ENCODE data around the gene RHOT2. TPM values are rescaled to one million over a fixed set of nuclear protein-coding genes. Genes with fewer than 3 reads are reported as not detected.
A peak's percentile ranks its signal among the peaks of the same experiment; 100 is the strongest.

Gene RHOT2
- total RNA-seq, 3 donors from 2014 or later, result 124 to 138 (median 127) TPM

GRCh38 chr16:635573-636205, 32.2 kb upstream of the RHOT2 start:
- intact Hi-C loops (cut with DNase I, micrococcal nuclease), result no loop called here
- TF ChIP-seq CTCF (IDR thresholded peaks at IDR 0.05), result no peak
- H3K9me3 ChIP-seq, result no peaks in the 10 kb centered on the region
- no peaks in the 10 kb centered on the region for H3K36me3 ChIP-seq (ENCODE audit: low read depth)
- ATAC-seq, result no peak
- DNase-seq, result peak; percentile 39 to 80 (median 63)
- peak overlapping the region; percentile 45 for H3K4me3 ChIP-seq
- peaks cover 19% of the 10 kb centered on the region for H3K4me1 ChIP-seq (ENCODE audit: low read depth)

GRCh38 chr16:636206-637080, 31.5 kb upstream of the RHOT2 start, which contains the start of gene METTL26:
METTL26 (minus strand) TSS chr16:636305; CDS start chr16:636290, 15 bp downstream.
- intact Hi-C loops (cut with DNase I, micrococcal nuclease), result no loop called here
- ATAC-seq (peak; percentile 90), DNase-seq (peak; percentile 96 to 98 (median 97))
- Histone ChIP-seq H3K36me3 (ENCODE audit: low read depth) (no peaks in the 10 kb centered on the region), H3K4me3 (peak within 1 kb of the TSS; percentile 45), H3K9me3 (no peaks in the 10 kb centered on the region), H3K4me1 (ENCODE audit: low read depth) (peaks cover 12% of the 10 kb centered on the region)
- TF ChIP-seq CTCF (IDR thresholded peaks at IDR 0.05), result no peak

GRCh38 chr16:637081-638018, 30.6 kb upstream of the RHOT2 start:
- peak; percentile 80 for ATAC-seq
- peaks cover 12% of the 10 kb centered on the region for H3K4me1 ChIP-seq (ENCODE audit: low read depth)
- H3K9me3 ChIP-seq, result no peaks in the 10 kb centered on the region
- H3K4me3 ChIP-seq, result no peak overlapping the region
- peaks cover 3% of the 10 kb centered on the region for H3K36me3 ChIP-seq (ENCODE audit: low read depth)
- DNase-seq, result peak; percentile 76 to 93 (median 90)
- intact Hi-C loops (cut with DNase I, micrococcal nuclease), result no loop called here
- TF ChIP-seq CTCF (IDR thresholded peaks at IDR 0.05), result no peak

- no peak for TF ChIP-seq CTCF (IDR thresholded peaks at IDR 0.05)
- no peak for ATAC-seq
- peaks cover 3% of the 10 kb centered on the region for H3K36me3 ChIP-seq (ENCODE audit: low read depth)
- H3K4me3 ChIP-seq, result no peak overlapping the region
- H3K4me1 ChIP-seq (ENCODE audit: low read depth), result peaks cover 16% of the 10 kb centered on the region
- peak in 1 of 3 donors; percentile 70 for DNase-seq
- intact Hi-C loops (cut with DNase I, micrococcal nuclease), result no loop called here
- no peaks in the 10 kb centered on the region for H3K9me3 ChIP-seq
Observed at GRCh38 chr16:638034-638543, 29.8 kb upstream of the RHOT2 start.

- no peak for DNase-seq
- no peak for ATAC-seq
- Histone ChIP-seq H3K9me3 (no peaks in the 10 kb centered on the region), H3K36me3 (ENCODE audit: low read depth) (peaks cover 3% of the 10 kb centered on the region), H3K4me3 (no peak overlapping the region), H3K4me1 (ENCODE audit: low read depth) (peaks cover 21% of the 10 kb centered on the region)
- intact Hi-C loops (cut with DNase I, micrococcal nuclease), result no loop called here
- no peak for TF ChIP-seq CTCF (IDR thresholded peaks at IDR 0.05)
Observed at GRCh38 chr16:638836-639235, 29.1 kb upstream of the RHOT2 start.
